ENCODE results near the gene PATJ. TPM values are rescaled to one million over a fixed set of nuclear protein-coding genes. Genes with fewer than 3 reads are reported as not detected.
"Not testable (repeated sequence)": the region's sequence is repeated elsewhere in the genome, so short reads cannot be mapped to it uniquely, and the experiment has no call there.

The PATJ gene
- polyA plus RNA-seq, 4 donors = 39.4 to 44.0 (median 39.8) TPM

DNA sequence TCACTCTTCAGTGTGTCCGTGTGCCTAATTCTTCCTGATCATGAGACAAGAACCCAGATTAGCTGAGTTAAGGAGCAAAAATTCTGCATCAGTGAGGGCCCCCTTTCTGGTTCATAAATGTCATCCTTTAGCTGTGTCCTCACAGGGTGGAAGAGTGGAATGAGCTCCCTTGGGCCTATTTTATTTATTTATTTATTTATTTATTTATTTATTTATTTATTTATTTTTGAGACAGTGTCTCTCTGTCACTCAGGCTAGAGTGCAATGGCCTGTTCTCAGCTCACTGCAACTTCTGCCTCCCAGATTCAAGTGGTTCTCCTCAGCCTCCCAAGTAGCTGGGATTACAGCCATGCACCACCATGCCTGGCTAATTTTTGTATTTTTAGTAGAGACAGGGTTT is 131.7 kb downstream of the PATJ start:
- no peak for DNase-seq (ENCODE audit: low read depth in 4 of 4, low spot score in 3 of 4)

DNA sequence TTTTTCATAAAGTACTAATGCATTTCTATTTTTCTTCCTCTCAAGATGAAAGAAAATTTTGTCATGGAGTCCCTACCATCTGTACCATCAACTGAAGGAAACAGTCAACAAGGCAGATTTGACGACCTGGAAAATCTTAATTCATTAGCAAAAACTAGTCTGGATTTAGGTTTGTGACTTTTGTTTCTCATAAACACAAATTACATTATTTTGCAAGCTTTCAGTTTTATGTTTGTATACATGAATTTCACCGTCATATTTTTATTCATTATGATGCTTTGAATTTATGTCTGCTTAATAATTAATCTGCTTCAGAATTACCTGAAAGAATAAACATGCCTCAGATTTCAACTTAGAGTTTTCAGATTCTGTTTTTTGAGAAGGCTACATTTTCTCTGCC is 132.9 kb downstream of the PATJ start:
- no peak for DNase-seq (ENCODE audit: low read depth in 4 of 4, low spot score in 3 of 4)

DNA sequence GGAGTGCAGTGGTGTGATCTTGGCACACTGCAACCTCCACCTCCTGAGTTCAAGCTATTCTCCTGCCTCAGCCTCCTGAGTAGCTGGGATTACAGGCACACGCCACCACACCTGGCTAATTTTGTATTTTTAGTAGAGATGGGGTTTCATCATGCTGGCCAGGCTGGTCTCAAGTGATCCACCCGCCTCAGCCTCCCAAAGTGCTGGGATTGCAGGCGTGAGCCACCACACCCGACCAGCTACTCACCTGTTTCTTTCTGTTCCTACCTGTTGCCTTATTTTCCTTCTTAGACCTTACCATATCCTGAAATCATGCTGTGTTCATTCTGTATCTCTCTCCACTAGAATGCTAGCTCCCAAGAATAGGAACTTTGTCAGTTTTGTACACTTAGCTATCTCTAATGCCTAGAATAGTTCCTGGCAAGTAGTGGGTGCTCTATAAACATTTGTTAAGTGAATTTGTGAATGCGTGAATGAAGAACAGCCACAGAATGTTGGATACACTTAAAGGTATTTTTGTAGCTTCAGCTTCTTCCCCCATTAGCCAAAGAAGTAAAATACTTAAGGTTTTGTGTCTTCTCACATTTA is 137.7 kb downstream of the PATJ start:
- not testable (repeated sequence) for DNase-seq (ENCODE audit: low read depth in 4 of 4, low spot score in 3 of 4)

DNA sequence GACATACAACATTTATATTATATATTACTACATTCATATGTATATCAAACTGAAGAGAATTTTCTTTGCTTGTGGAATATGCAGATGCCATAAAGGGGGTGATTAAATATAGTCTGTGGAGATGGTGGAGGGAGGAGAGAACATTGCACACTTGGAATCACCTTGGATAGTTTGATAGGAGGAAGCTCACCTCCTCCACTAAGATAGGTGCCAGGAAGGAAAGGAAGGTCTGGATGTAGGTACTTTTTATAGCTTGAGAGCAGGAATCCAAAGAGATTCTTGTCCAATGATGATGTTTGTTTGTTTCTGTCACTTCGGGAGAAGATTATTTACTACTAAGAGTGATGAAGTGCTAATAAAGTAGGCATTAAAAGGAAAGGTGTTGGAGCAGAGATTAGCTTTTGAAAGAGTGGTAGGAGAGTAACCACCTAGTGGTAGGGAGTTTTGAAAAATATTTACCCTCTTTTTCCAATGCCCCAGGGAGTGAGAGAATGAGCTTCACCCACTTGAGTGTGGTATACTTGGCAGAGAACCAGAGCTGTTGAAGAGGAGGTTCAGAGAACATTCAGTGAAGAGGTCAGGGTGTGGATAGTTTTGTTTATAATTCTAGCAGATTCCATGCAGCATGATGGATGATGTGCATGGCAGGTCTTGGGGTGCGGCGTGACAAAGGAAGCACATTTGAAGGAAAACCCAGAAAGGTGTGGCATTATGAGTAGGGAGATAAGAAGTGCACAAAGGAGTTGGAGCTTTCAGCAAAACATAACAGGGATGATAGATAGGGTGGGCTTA is 145.0 kb downstream of the PATJ start:
- DNase-seq (ENCODE audit: low read depth in 4 of 4, low spot score in 3 of 4) = no peak

DNA sequence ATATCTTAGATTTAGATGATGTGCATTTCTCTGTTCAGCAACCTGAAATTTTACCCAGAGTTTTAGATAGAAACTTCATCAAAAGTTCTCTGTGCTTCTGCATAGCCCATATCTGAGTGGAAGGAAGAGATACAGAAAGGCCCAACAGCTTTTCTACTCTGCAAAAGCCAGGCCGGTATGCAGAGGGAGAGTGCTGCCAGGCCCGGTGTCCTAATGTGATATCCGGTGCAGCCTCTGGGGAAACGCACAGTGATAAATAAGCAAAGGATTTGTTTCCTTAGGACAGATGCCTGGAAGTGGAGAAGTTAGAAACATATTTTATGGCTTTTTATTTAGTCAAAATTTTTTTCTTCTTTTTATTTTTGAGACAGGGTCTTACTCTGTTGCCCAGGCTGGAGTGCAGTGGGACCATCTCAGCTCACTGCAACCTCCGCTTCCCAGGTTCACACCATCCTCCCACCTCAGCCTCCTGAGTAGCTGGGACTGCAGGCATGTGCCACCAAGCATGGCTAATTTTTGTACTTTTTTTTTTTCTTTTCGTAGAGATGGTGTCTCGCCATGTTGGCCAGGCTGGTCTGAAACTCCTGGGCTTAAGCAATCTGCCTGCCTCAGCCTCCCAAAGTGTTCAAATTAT is 145.8 kb downstream of the PATJ start:
- DNase-seq (ENCODE audit: low read depth in 4 of 4, low spot score in 3 of 4) = peak in 1 of 4 donors; percentile 6

DNA sequence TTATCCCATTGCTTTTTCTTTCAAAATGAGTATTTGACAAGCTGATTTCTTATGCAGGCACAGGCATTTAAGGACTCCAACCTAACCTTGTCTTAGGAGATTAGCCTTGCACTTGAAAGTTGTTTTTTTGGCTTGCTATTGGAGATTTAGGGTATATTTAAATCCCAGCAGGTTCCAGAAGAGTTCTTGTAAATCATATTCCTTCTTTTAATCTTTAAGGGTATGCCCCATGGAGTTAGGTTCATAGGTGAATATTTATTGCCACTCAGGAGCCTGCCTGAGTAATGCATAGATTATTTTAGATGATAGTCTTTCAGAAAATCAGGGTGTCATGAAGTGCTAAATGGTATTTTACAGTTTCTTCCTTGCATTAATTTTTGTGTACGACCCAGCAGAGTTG is 146.5 kb downstream of the PATJ start:
- DNase-seq (ENCODE audit: low read depth in 4 of 4, low spot score in 3 of 4) = no peak

DNA sequence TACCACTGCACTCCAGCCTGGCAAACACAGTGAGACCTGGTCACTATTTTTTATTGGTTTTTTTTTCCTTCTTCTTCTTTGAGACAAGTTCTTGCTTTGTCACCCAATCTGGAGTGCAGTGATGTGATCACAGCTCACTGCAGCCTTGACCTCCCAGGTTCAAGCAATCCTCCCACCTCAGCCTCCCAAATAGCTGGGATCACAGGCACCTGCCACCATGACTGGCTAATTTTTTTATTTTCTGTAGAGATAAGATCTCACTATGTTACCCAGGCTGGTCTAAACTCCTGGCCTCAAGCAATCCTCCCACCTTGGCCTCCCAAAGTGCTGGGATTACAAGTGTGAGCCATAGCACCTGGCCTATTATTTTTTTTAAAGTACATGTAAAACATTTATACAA is 148.2 kb downstream of the PATJ start:
- DNase-seq (ENCODE audit: low read depth in 4 of 4, low spot score in 3 of 4) = not testable (repeated sequence)

DNA sequence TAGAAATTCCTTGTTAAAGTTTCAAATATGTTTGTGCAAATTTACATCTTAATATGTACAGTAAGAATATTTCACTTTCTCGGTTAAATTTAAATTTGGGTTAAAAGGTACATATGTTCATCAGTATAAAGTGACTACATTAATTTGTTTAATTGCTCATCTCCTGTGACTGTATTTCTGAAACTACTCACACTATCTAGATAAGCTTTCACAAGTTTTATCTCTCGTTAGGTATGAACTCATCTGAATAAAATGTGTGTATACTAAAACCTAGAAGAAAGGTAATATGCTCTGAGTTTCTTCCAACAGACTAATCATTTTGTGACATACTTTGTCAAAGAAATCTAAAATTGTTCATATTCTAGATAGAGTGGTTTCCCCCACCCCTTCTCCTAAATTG is 150.7 kb downstream of the PATJ start:
- no peak for DNase-seq (ENCODE audit: low read depth in 4 of 4, low spot score in 3 of 4)

DNA sequence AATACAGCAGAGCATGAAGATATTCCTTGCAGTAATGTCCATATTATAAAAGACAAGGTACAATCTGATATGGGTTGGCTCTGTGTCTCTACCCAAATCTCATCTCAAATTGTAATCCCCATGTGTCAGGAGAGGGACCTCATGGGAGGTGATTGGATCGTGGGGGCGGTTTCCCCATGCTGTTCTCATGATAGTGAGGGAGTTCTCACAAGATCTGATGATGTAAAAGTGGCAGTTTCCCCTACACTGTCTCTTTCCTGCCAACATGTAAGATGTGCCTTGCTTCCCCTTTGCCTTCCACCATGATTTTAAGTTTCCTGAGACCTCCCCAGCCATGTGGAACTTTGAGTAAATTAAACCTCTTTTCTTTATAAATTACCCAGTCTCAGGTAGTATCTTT is 152.0 kb downstream of the PATJ start:
- not testable (repeated sequence) for DNase-seq (ENCODE audit: low read depth in 4 of 4, low spot score in 3 of 4)

DNA sequence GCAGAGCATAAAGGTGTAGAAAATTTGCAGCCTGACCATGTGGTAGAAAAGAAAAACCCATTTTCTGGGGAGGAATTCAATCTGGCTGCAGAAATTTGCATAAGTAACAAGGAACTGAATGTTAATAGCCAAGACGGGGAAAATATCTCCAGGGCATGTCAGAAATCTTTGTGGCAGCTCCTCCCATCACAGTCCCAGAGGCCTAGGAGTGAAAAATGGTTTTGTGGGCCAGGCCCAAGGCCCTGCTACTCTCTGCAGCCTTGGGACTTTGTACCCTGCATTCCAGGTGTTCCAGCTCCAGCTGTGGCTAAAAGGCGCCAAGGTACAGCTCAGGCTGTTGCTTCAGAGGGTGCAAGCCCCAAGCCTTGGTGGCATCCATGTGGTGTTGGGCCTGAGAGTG is 152.9 kb downstream of the PATJ start:
- DNase-seq (ENCODE audit: low read depth in 4 of 4, low spot score in 3 of 4) = no peak

DNA sequence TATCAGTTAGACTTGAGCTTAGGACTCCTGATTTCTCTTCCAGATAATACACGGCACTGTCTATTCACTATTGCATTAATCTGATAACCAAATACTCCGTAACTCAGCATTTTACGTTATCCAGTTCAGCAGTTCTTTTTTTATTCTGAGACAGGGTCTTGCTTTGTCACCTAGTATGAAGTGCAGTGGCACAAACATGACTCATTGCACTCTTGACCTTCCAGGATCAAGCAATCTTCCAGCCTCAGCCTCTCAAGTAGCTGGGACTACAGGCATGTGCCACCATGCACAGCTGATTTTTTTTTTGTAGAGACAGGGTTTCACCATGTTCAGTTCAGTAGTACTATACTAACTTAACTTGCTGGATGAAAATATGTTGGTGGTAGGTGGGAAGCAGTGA is 156.4 kb downstream of the PATJ start:
- DNase-seq (ENCODE audit: low read depth in 4 of 4, low spot score in 3 of 4) = no peak

DNA sequence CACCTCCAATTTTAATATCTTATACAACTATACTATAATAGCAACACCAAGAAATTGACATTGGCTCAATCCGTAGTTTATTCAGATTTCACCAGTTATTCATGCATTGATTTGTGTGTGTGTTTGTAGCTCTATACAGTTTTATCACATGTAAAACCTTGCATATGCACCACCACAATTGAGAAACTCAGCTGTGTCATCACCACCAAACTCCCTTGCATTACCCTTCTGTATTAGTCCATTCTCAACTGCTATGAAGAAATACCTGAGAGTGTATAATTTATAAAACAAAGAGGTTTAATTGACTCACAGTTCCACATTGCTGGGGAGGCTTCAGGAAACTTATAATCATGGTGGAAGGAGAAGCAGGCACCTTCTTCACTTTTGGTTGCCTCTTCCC is 162.1 kb downstream of the PATJ start:
- no peak for DNase-seq (ENCODE audit: low read depth in 4 of 4, low spot score in 3 of 4)

DNA sequence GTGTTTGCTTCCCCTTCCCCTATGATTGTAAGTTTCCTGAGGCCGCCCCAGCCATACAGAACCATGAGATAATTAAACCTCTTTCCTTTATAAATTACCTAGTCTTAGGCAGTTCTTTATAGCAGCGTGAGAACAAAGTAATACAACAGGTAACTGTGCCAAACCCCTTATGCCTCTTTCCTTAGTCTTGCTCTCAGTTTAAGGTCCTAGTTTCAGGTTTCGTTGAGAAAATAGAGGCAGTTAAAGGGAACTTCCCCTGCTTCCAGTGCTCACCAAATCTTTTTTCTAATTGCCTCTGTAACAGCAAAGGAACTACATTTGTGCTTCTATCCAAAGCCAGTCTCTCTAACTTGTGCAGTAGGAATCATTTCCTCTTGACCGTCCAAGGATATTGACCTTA is 164.8 kb downstream of the PATJ start:
- no peak for DNase-seq (ENCODE audit: low read depth in 4 of 4, low spot score in 3 of 4)

DNA sequence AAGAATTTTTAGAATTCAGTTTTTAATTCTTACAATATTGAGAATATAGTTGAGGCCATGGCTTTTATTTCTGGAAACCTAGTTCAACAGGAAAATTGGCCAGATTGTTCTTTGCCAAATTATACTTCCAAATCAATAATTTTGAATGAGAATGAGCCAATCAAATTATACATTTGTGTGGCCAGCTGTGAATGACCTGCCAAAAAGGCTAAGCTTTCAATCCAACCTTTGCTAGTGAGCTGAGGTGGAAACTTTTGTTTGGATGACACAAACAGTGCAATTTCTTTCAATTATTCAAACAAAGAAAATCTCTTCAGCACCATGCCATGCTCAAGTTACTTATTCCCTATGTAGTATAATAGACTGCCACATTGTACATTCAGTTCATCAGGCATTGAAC is 167.8 kb downstream of the PATJ start:
- DNase-seq (ENCODE audit: low read depth in 4 of 4, low spot score in 3 of 4) = no peak

DNA sequence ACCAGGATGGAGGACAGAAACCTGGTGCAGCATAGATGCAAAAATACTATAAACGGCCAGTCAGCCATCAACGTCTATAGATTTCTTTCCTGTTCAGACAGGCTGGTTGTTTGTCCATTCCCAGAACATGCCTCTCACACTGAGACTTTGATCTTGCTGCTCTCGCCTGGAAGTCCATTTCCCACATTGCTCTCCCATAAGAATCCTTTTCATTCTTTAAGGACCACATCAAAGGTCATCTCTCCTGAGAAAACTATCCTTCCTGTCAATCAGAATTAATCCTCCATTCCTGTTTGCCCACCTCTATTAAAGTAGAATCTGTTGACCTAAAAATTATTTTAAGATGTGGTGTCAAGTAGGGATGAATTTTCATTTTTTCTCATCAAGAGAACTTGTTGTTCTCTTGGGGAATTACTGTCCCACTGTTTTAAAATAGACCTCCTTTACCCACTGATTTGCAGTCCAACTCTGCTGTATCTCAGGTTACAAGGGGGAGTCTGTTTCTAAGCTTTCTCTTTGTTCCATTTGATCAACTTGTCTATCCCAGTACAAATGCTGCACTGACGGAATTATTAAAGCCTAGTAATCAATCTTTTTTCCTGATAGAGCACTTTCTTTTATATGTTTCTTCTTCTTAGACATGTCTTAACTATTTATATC is 172.7 kb downstream of the PATJ start:
- no peak for DNase-seq (ENCODE audit: low read depth in 4 of 4, low spot score in 3 of 4)

DNA sequence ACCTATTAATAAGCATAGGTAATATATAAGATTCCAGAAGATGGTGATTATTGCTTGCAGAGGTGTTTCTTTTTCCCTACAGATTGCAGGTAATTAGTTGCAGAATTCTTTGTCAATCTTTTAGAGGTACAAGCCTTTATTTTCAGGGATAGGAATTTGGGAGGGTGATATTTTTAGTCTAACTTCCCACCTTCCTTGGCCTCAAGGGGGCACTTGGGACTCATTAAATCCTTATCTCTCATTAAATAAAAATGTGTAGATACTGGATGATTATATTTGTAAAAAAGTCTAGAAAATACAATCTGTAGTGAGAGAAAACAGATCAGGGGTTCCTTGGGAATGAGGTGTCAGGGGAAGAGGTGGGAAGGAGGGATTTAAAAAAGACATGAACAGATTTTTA is 179.2 kb downstream of the PATJ start:
- no peak for DNase-seq (ENCODE audit: low read depth in 4 of 4, low spot score in 3 of 4)

DNA sequence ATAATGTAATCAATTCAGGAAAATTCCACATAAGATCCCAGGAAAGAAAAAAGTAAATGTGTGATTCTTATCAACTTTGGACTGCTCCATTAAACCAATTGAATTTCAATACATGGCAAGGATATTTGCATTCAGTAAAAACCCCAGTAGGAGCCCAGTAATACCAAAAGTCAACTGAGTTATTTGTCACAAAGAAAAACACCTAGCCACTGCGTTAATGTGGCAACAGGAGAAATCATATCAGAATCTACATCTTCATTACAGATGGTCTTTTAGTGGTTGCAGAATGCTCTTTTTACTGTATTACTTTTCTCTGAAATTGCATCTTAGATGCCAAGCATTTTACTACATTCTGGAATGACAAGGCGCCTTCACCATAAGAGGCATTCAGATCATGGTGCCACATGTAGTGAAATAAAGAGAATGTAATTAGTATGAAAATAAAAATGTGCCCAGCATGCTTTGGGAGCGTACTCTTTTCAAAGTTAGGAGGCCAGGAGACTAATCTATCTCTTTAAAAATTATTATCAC is 180.7 kb downstream of the PATJ start:
- DNase-seq (ENCODE audit: low read depth in 4 of 4, low spot score in 3 of 4) = no peak

DNA sequence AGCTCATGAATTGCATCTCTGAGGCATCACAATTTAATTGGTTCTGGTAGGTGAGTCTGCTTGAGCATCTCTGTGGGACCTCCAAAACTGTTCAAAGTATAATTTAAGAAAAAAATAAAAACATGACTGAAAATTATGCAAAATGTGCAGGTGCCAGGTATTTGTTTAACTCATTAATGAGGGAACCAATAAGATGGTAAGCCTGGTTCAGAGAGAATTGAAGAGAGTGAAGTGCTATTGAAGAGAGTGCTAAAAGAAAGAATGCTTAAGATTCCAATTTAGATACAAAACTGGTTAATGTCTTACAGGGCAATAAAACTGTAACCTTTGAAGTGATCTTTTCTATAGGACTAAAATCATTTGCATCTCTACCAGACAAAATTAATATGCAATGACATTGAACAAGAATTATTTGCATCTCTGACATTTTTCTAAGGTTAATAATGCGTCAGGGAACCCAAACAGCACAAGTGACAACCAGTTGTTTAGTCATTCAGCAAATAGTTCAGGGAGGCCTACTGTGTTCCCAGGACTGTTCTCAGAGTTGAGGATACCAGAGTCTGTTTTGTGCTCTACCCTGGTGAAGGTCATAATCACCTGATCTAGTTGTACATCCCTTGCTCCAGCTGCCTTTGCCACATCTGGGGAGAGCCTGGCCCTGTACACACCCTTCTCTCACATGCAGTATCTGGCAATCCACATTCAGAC is 183.5 kb downstream of the PATJ start:
- DNase-seq (ENCODE audit: low read depth in 4 of 4, low spot score in 3 of 4) = no peak

DNA sequence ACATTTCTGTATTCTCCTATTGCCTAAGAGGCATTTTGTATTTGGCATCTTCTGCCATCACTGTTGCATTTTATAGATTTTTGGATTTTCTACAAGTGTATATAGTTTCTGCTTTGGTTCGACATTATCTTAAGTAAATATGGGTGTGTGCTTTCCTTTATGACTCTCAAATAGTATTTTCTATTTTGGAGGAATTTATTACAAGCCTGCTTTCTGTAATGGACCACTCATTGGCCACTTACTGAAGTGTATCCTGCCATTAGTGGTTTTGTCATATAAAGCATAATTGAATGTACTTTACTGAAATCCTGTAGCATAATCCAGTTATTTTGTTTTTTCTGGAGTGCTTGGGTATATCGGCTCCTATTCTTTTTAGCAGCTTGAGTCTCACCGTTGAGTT is 184.3 kb downstream of the PATJ start:
- DNase-seq (ENCODE audit: low read depth in 4 of 4, low spot score in 3 of 4) = no peak

DNA sequence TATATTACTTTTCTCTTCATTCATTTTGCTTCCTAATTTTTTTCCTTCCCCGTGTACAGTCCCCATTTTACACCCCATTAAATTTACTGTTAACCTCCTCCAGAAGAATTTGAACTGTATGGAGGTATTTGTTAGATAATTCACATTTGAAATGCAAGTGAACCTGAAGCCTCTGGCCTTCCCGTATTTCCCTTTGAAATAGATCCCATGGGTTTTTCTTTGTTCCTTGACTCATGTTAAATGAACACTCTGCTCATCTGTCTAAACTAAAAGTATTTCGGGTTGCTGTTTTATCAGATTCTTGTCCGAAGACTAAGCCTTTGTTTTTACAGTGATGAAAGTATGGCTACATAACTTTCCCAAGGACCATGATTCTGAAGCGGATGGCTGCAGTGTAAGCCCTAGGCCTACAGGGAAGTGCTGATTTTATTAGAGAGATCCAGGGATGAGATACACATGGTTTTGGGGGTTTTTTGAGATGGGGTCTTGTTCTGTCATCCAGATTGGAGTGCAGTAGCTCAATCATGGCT is 187.9 kb downstream of the PATJ start:
- no peak for DNase-seq (ENCODE audit: low read depth in 4 of 4, low spot score in 3 of 4)
